Measurements from ENCODE around the gene PRMT7.

- TF ChIP-seq, protein P1, sequence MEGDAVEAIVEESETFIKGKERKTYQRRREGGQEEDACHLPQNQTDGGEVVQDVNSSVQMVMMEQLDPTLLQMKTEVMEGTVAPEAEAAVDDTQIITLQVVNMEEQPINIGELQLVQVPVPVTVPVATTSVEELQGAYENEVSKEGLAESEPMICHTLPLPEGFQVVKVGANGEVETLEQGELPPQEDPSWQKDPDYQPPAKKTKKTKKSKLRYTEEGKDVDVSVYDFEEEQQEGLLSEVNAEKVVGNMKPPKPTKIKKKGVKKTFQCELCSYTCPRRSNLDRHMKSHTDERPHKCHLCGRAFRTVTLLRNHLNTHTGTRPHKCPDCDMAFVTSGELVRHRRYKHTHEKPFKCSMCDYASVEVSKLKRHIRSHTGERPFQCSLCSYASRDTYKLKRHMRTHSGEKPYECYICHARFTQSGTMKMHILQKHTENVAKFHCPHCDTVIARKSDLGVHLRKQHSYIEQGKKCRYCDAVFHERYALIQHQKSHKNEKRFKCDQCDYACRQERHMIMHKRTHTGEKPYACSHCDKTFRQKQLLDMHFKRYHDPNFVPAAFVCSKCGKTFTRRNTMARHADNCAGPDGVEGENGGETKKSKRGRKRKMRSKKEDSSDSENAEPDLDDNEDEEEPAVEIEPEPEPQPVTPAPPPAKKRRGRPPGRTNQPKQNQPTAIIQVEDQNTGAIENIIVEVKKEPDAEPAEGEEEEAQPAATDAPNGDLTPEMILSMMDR (IDR thresholded peaks at IDR 0.05 in 8 of 11, conservative IDR thresholded peaks at IDR 0.05 in 3 of 11) = no peak
- no peak for TF ChIP-seq POLR2AphosphoS5 (IDR thresholded peaks at IDR 0.05)
Observed at GRCh38 chr16:68270353-68270752, 40.5 kb upstream of the PRMT7 start.
